Lung (tissue), 16 donors: ENCODE measurements around the gene KLHL9. TPM values are rescaled to one million over a fixed set of nuclear protein-coding genes. Genes with fewer than 3 reads are reported as not detected.

Experiments used
- ATAC-seq: fragments of 200-7000 bp; cut with Tn5 transposase; one replicate; pipeline ENCODE4 v1.9.1; 2020; ENCODE audit warnings: moderate number of reproducible peaks; ENCODE audit not compliant: insufficient read depth, low FRiP score
- DNase-seq, 3 donors: peaks; one replicate each; pipeline ENCODE4 v3.0.0-alpha.2; 2013 to 2017
- H3K27ac ChIP-seq, 2 donors: one replicate each; pipeline ENCODE4 v1.5.1; 2013; ENCODE audit warnings: mild to moderate bottlenecking in 2 of 2, moderate library complexity in 2 of 2, control low read depth in 1 of 2, inconsistent platforms in 1 of 2, low read depth in 1 of 2, low read length in 1 of 2
- H3K27me3 ChIP-seq, 3 donors: one replicate each; pipeline ENCODE4 v1.5.1; 2013; ENCODE audit warnings: low read length in 2 of 3; ENCODE audit not compliant: control insufficient read depth in 3 of 3, insufficient read depth in 3 of 3
- H3K36me3 ChIP-seq, 4 donors: one replicate each; pipeline ENCODE4 v1.5.1; 2013; ENCODE audit warnings: low read length in 4 of 4, mild to moderate bottlenecking in 1 of 4, moderate library complexity in 1 of 4; ENCODE audit not compliant: control insufficient read depth in 4 of 4, insufficient read depth in 4 of 4
- H3K4me1 ChIP-seq, 5 donors: one replicate each; pipeline ENCODE4 v1.5.1; 2013; ENCODE audit warnings: low read length in 5 of 5, mild to moderate bottlenecking in 2 of 5, moderate library complexity in 1 of 5; ENCODE audit not compliant: control insufficient read depth in 5 of 5, insufficient read depth in 5 of 5
- H3K4me3 ChIP-seq: one replicate; pipeline ENCODE4 v1.5.1; 2013; ENCODE audit warnings: mild to moderate bottlenecking, control low read depth, moderate library complexity
- H3K9ac ChIP-seq, 2 donors: one replicate each; pipeline ENCODE4 v1.5.1; 2013; ENCODE audit warnings: low read length in 2 of 2, control low read depth in 1 of 2; ENCODE audit not compliant: insufficient read depth in 1 of 2
- H3K9me3 ChIP-seq, 4 donors: one replicate each; pipeline ENCODE4 v1.5.1; 2013; ENCODE audit warnings: low read length in 3 of 4, mild to moderate bottlenecking in 1 of 4, moderate library complexity in 1 of 4; ENCODE audit not compliant: control insufficient read depth in 4 of 4, insufficient read depth in 3 of 4
- WGBS, 2 donors: extraction: QIAGEN DNeasy Blood & Tissue Kit; methylation state at CpG; one replicate each; pipeline ENCODE4 v1.1.7; 2013; 5-methylcytosine and 5-hydroxymethylcytosine counted together
- long read RNA-seq, 5 donors: transcript quantifications; one replicate each; lab custom pipeline, GENCODE V29; 2026
- polyA plus RNA-seq, 2 donors: library from polyadenylated mRNA; stranded (reverse); fragments of 200-250 nt; gene quantifications; one replicate each; pipeline ENCODE4 v1.2.1, GENCODE V29; 2013
- total RNA-seq, 2 donors: library from RNA; depleted of rRNA in 1 of 2; stranded (reverse); fragments of >200 nt in 1 of 2; gene quantifications; one replicate each; pipeline ENCODE4 v1.2.1, GENCODE V29; 2014 to 2021
- TF ChIP-seq, protein P1 (sequence below): IDR thresholded peaks from 2 replicates; pipeline ENCODE4 v1.5.1; 2012; ENCODE audit warnings: mild to moderate bottlenecking; ENCODE audit errors: control extremely low read depth, extremely low read depth
- donor health status: control.
- donor health status: control.
- donor health status: Bipolar disorder and iron deficiency.
- donor health status: healthy.
- donor health status: DM: yes; HTN: yes; CAD: no.

KLHL9 gene, protein sequence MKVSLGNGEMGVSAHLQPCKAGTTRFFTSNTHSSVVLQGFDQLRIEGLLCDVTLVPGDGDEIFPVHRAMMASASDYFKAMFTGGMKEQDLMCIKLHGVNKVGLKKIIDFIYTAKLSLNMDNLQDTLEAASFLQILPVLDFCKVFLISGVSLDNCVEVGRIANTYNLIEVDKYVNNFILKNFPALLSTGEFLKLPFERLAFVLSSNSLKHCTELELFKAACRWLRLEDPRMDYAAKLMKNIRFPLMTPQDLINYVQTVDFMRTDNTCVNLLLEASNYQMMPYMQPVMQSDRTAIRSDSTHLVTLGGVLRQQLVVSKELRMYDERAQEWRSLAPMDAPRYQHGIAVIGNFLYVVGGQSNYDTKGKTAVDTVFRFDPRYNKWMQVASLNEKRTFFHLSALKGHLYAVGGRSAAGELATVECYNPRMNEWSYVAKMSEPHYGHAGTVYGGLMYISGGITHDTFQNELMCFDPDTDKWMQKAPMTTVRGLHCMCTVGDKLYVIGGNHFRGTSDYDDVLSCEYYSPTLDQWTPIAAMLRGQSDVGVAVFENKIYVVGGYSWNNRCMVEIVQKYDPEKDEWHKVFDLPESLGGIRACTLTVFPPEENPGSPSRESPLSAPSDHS
- total RNA-seq (10 to 100 TPM; 21.0 to 39.0 TPM), polyA plus RNA-seq (10 to 100 TPM in 1 of 2 donors, 1 to 10 TPM in 1; 6.5 to 10.5 TPM)
- long read RNA-seq, donor 1, full-length matches to known transcripts = 55 of 55 reads
- long read RNA-seq, donor 1, partial matches to known transcripts = 0 of 55 reads
- long read RNA-seq, donor 1, other reads (novel, unspliced or antisense) = 0 of 55 reads
- long read RNA-seq, donor 2, full-length matches to known transcripts = 18 of 18 reads
- long read RNA-seq, donor 2, partial matches to known transcripts = 0 of 18 reads
- long read RNA-seq, donor 2, other reads (novel, unspliced or antisense) = 0 of 18 reads
- long read RNA-seq, donor 3, full-length matches to known transcripts = 24 of 24 reads
- long read RNA-seq, donor 3, partial matches to known transcripts = 0 of 24 reads
- long read RNA-seq, donor 3, other reads (novel, unspliced or antisense) = 0 of 24 reads
- long read RNA-seq, donor 4, full-length matches to known transcripts = 30 of 30 reads
- long read RNA-seq, donor 4, partial matches to known transcripts = 0 of 30 reads
- long read RNA-seq, donor 4, other reads (novel, unspliced or antisense) = 0 of 30 reads
- long read RNA-seq, donor 5, full-length matches to known transcripts = 47 of 47 reads
- long read RNA-seq, donor 5, partial matches to known transcripts = 0 of 47 reads
- long read RNA-seq, donor 5, other reads (novel, unspliced or antisense) = 0 of 47 reads

DNA sequence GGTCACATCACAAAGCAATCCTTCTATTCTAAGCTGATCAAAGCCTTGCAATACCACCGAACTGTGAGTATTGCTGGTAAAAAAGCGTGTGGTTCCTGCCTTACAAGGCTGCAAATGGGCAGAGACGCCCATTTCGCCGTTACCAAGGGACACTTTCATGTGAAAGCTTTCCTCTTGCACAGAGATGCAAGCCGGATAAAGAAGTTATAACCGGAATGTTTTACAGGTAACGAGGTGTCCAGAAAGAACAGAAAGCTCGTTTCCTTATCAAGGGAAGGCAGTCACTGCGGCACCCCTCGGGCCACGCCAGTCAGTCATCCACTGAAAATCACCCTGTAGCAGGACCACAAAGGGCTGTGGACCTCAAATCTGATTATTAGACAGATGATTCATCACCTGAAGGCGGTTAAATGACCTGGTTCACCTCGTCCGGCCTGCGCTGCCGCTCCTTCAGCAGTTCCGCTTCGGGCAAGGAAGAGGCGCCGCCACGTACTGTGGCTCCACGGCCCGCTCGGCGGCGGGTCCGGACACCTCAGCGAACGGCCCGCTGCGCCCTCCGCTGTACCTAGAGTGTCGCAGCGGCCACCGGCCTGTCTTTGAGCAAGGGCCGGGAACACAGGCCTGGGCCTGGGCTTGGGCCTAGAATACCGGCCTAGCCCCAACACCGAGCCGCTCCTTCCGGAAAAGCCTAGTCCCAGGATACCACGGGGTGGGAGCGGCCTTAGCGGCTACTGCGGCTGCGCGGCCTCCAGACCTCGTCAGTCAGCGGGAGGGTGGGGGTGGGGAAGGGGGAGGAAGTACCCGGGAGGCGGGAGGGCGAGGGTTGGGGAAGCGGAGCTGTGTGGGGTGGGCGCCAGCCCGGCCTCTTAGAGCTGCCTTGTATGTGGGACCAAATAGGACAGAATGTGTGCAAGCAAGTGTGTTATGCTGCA, at the start of gene KLHL9:
Gene KLHL9 (minus strand): TSS at position 704 of the 932 bp plus-strand sequence. CDS start 545 bp downstream, at position 159.
- DNase-seq = peak; percentile 96 to 97 (median 96)
- 0 to 1% methylated on average over 54 to 55 of the region's 55 CpGs for WGBS, 2 donors
- peak; percentile 98 for ATAC-seq
- Histone ChIP-seq H3K27ac (peak within 1 kb of the TSS; percentile 95 to 100), H3K27me3 (peaks cover 0 to 4% (median 0%) of the 10 kb centered on the region in 3 donors), H3K36me3 (peaks cover 0 to 12% (median 5%) of the 10 kb centered on the region in 4 donors), H3K4me3 (peak within 1 kb of the TSS; percentile 92), H3K9me3 (no peaks in the 10 kb centered on the region), H3K9ac (peak within 1 kb of the TSS; percentile 99 to 100), H3K4me1 (peaks cover 4 to 30% (median 17%) of the 10 kb centered on the region in 5 donors)
- TF ChIP-seq, protein P1, sequence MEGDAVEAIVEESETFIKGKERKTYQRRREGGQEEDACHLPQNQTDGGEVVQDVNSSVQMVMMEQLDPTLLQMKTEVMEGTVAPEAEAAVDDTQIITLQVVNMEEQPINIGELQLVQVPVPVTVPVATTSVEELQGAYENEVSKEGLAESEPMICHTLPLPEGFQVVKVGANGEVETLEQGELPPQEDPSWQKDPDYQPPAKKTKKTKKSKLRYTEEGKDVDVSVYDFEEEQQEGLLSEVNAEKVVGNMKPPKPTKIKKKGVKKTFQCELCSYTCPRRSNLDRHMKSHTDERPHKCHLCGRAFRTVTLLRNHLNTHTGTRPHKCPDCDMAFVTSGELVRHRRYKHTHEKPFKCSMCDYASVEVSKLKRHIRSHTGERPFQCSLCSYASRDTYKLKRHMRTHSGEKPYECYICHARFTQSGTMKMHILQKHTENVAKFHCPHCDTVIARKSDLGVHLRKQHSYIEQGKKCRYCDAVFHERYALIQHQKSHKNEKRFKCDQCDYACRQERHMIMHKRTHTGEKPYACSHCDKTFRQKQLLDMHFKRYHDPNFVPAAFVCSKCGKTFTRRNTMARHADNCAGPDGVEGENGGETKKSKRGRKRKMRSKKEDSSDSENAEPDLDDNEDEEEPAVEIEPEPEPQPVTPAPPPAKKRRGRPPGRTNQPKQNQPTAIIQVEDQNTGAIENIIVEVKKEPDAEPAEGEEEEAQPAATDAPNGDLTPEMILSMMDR = no peak

DNA sequence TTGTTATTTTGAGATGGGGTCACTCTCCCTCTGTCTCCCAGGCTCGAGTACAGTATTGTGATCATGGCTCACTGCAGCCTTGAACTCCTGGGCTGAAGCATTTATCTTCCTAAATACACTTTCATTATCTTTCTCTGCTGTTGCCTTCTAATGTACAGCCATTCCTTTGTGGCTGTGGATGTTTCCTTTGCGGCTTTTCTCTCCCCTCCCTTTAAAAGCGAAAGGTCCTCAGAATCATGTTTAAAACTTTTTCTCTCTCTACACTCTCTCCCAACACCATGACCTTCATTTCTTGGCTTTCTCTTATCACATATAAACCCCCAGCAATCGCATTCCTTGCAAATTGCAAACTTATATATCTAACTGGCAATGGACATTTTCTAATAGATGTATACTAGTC, 48.4 kb upstream of the KLHL9 start:
- Histone ChIP-seq H3K4me3 (no peak overlapping the region), H3K9ac (no peak overlapping the region), H3K9me3 (no peaks in the 10 kb centered on the region), H3K27me3 (no peaks in the 10 kb centered on the region), H3K27ac (no peak overlapping the region), H3K36me3 (no peaks in the 10 kb centered on the region), H3K4me1 (no peaks in the 10 kb centered on the region)
- DNase-seq (no peak), ATAC-seq (no peak)
- TF ChIP-seq, protein P1 = no peak
- 60 to 71% methylated on average over 4 of the region's 4 CpGs for WGBS, 2 donors
